AG09319 (cell line): ENCODE results near the gene PELI3.

ENCODE experiments used
- DNase-seq: peaks from one replicate; pipeline ENCODE4 v3.0.0-alpha.2; 2010; ENCODE audit warnings: low read depth; ENCODE audit errors: extremely low read depth
- TF ChIP-seq, protein P1 (sequence below): IDR thresholded peaks from 2 replicates; pipeline ENCODE4 v1.5.1; 2011; ENCODE audit warnings: low read depth, mild to moderate bottlenecking, inconsistent platforms, low read length, moderate library complexity

PELI3 gene

DNA sequence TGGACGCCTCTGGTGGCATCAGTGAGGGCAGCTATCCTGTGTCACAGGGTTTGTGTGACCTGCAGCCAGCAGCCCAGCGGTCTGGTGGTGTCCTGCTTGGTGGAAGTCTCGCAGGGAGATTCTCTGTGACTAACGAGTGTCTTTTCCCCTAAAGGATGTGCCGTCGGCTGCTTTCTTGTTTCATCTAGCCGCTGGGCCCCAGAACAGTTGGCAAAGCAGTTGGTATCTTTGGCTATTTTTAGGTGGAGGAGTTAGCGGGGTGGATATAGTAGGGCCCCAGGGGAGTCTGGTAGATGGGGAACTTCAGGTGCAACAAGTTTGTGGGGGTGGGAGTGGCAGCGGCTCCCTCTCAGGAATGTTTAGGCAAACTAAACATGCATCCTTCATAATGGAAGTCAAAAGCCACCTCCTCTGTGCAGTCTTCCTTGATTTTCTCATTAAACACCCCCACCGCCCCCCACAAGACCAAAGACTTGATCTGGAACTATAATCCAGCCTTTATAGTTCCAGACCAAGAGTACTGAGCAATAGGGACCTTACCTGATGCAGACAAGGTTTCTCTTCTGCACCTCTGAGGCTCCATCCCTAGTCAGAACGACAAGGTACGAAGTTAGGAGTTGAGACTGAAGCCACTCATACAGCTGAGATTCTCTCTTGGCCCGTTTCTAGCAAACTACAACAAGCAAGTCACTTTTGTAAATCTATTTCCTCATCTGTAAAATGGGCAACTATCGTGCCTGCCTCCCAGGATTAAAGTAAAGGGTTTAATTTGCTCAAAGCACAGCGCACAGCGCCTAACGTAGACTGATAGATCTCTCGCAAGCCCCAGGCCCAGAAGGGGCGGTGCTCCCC is 1.1 kb upstream of the PELI3 start:
- TF ChIP-seq, protein P1, sequence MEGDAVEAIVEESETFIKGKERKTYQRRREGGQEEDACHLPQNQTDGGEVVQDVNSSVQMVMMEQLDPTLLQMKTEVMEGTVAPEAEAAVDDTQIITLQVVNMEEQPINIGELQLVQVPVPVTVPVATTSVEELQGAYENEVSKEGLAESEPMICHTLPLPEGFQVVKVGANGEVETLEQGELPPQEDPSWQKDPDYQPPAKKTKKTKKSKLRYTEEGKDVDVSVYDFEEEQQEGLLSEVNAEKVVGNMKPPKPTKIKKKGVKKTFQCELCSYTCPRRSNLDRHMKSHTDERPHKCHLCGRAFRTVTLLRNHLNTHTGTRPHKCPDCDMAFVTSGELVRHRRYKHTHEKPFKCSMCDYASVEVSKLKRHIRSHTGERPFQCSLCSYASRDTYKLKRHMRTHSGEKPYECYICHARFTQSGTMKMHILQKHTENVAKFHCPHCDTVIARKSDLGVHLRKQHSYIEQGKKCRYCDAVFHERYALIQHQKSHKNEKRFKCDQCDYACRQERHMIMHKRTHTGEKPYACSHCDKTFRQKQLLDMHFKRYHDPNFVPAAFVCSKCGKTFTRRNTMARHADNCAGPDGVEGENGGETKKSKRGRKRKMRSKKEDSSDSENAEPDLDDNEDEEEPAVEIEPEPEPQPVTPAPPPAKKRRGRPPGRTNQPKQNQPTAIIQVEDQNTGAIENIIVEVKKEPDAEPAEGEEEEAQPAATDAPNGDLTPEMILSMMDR, result no peak
- no peak for DNase-seq

DNA sequence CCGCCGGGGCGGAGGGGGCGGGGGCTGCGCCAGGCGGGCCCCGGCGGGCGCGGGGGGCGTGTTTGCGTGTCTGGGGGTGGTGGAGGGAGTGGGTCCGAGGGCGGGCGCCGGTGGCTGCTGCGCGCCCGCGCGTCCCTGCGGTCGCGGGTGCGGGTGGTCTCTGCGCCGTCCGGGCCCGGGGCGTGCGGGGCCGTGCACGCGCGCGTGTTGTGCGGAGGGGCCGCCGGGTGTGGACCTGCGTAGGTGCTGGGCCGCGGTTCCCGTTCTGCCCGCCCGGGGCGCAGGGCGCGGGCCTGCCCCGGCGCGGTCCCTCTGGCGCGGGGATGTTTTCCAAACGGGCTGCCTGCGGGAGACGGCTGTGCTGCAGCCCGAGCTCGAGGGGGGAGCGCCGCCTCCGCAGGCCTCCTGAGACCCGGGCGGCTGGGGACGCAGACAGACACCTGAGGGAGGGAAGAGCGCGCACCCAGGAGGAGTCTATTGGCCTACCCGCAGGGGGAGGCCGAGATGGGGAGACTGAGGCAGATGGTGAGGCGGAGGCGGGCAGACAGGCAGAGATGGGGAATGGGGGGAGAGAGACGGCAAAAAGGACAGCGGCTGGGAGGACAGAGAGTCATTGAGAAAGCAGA is 442 bp downstream of the PELI3 start:
- TF ChIP-seq, protein P1, result peak; percentile 5; the same call in 1 of the 2 replicates
- no peak for DNase-seq

DNA sequence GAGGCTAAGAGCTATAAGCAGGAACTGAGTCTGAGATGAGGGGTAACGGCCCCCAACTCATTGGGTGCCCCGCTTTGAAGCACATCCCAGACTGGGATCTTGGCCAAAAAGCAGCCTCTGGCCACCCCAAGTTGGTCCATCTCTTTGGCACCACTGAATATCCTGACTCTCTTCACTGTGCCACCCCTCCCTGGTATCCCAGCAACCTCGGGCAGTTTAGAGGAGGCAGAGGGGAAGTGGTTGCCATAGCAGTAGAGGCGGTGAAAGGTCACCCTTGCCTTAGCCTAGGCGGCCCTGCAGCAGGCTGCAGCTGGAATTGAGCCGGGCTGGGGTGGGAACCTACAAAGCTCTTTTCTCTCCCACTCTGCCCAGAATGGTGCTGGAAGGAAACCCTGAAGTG is 1.1 kb downstream of the PELI3 start:
- TF ChIP-seq, protein P1, result no peak
- DNase-seq, result no peak

DNA sequence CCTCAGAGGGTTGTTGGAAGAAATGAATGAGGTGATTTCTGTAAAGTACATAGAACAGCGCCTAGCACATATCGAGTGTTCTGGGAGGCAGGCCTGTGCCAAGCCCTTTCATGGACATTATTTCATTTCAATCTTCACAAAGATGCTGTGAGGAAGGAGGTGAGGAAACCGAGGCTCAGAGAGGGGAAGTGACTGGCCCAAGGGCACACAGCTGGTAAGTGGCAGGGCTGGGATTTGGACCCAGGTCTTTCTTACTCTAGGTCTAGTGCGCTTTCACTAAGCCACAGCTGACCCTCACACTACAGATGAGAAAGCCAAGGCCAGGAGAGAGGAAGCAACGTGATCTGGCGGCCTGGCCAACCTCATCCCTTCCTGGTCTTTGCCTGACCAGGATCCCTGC is 2.0 kb downstream of the PELI3 start:
- DNase-seq, result no peak
- TF ChIP-seq, protein P1, result no peak

DNA sequence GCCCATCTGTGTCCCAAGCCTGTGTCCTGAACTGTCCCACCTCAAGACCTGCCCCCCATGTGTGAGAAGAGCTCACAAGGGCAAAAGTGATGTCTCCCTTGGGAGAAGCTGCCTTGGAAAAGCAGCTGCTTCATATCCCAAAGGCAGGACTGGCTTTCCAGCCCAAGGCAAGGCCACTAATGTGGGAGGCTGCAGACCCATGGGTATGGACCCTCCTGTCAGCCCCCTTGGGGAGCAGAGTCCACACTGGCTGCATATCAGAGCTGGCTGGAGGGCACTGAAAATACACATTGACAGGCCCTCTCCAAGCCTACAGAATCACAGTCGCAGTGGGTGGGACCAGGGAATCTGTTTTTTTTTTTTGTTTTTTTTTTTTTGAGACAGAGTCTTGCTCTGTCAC is 2.7 kb downstream of the PELI3 start:
- no peak for DNase-seq
- TF ChIP-seq, protein P1, result no peak

DNA sequence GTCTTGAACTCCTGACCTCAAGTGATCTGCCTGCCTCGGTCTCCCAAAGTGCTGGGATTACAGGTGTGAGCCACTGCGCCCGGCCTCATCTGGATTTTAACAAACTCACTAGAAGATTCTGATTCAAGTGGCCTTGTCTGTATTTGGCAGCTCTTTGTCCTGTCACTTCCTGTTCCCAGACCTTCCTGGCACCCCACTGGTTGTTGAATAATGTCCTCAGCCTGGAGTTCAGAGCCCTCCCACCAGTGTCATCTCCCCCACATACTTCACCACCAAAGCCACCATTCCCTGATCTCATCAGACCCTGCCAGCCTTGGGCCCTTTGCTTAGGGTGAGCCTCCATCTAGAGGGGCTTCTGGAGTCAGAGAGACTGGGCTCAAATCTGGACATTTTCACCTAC is 3.3 kb downstream of the PELI3 start:
- TF ChIP-seq, protein P1, result no peak
- DNase-seq, result no peak

DNA sequence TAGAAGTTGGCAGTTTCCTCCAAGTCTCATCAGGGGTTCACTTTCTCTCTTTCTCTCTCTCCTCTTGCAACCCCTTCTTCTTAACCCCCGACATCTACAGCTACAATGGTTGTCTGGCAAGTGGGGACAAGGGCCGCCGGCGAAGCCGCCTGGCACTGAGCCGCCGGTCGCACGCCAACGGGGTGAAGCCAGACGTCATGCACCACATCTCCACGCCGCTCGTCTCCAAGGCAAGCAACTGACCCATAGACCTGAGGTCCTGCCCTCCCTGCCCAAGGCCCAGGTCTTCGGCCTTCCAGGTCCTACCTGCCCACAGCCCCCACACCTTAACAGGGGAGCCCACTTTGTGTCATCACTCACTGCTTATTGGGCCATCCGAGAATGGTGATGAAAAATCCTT is 4.4 kb downstream of the PELI3 start:
- DNase-seq, result no peak
- TF ChIP-seq, protein P1, result no peak
